Naive thymus-derived CD8-positive, alpha-beta T cell (primary cell): ENCODE data around the gene IFT74. TPM values are rescaled to one million over a fixed set of nuclear protein-coding genes. Genes with fewer than 3 reads are reported as not detected.
A peak's percentile ranks its signal among the peaks of the same experiment; 100 is the strongest.

Experiments
- ATAC-seq, 2 donors: fragments of 150-1000 bp; cut with Tn5 transposase in 1 of 2; sonication (Bioruptor Pico), chemical (Tn5 transposase) in 1 of 2; 1 replicate in 1 of 2; 2 replicates in 1 of 2; pipeline ENCODE4 v1.10.0; 2021; ENCODE audit warnings: mild to moderate bottlenecking in 2 of 2, moderate library complexity in 2 of 2
- POLR2A ChIA-PET: fragments of 350-600 bp; sonication (Branson Sonifier 250); formaldehyde crosslinking; loops from one replicate; lab custom pipeline; 2021; ENCODE audit warnings: antibody characterized with exemption; lab: Charles Lee
- DNase-seq, 10 donors: peaks; one replicate each; pipeline versions ENCODE4 v3.0.0 to v3.0.0-alpha.2; 2020 to 2022
- H3K27ac Mint-ChIP-seq, 10 donors: one replicate each; pipeline ENCODE4 v1.8.0; 2020 to 2022; ENCODE audit warnings: mild to moderate bottlenecking in 10 of 10, mixed read lengths in 10 of 10, moderate library complexity in 4 of 10, inconsistent platforms in 1 of 10
- H3K27me3 Mint-ChIP-seq, 5 donors: one replicate each; pipeline ENCODE4 v1.8.0; 2021 to 2022; ENCODE audit warnings: mixed read lengths in 5 of 5
- H3K36me3 Mint-ChIP-seq, 3 donors: one replicate each; pipeline ENCODE4 v1.8.0; 2020 to 2022; ENCODE audit warnings: mixed read lengths in 3 of 3, mild to moderate bottlenecking in 2 of 3, inconsistent platforms in 1 of 3
- H3K4me1 Mint-ChIP-seq, 4 donors: one replicate each; pipeline ENCODE4 v1.8.0; 2021 to 2022; ENCODE audit warnings: mixed read lengths in 4 of 4
- H3K4me3 Mint-ChIP-seq, 10 donors: one replicate each; pipeline ENCODE4 v1.8.0; 2020 to 2022; ENCODE audit warnings: mild to moderate bottlenecking in 10 of 10, mixed read lengths in 10 of 10, moderate library complexity in 6 of 10, inconsistent platforms in 1 of 10
- H3K9me3 Mint-ChIP-seq, 9 donors: one replicate each; pipeline ENCODE4 v1.8.0; 2020 to 2022; ENCODE audit warnings: mixed read lengths in 9 of 9, mild to moderate bottlenecking in 3 of 9, inconsistent platforms in 1 of 9, moderate library complexity in 1 of 9
- polyA plus RNA-seq, 3 donors: library from polyadenylated mRNA; unstranded; fragments of 300-500 nt; fragmentation: Illumina TruSeq; gene quantifications; one replicate each; pipeline ENCODE4 v1.2.3, GENCODE V29; 2021
- total RNA-seq, 8 experiments: library from RNA in 2 of 8; stranded (reverse) in 2 of 8; gene quantifications; one replicate each; pipeline ENCODE4 v1.2.3 and lab custom pipeline; 2021 to 2026

Gene IFT74
- total and polyA plus RNA-seq, 5 experiments from 2014 or later, result 7.5 to 15.4 (median 10.9) TPM

DNA sequence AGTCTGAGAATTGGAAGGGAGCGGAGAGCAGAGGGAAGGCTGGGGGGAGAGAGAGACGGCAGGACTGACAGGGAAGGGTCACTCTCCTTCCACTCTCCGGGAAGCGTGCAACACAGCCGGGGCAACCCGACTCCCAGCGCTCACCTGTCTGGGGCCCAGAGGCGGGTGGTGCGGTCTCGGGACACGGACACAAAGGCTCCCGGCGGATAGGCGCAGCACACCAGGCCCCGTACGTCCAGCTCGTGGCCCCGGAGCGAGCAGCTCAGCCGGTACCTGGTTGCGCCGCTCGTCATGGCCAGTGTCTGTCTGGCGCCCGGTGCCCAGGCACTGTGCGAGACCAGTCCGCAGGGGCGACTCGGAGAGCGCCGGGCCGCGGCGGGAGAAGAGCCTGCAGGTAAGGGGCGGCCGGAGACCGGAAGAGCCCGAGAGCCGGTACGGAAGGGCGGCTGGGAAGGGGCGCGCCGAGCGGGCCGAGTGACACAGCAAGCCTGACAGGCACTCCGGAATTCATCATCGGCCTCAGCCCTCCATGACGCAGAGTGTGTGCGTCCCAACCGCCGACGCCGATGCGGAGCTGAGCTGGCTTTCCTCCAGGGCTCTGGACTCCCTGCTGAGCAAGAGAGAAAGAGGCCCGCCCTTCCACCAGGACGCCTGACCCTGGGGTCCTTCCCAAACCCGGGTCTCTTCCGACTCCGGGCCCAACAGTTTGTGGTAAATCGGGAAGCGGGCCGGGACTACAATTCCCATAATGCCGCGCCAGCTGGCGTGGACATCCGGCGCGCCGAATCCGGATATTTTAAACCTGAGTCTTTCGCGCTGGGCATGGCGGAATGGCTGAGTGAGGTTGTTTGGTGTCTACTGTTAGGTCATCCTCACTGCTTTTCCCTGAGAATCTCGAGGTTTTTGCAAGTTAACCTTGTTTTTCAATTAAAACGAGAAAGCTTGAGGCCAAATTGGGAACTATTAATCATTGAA, 9.2 kb upstream of the IFT74 start, which contains the start of gene PLAA:
TSS of gene PLAA (minus strand) at position 490 of the 975 bp plus-strand sequence. CDS start at position 293, 197 bp downstream.
- POLR2A ChIA-PET, result interaction anchor here (0.6 to 2.1 kb wide), 3 partner anchors 9 to 78 kb away, joined by 3 to 31 read pairs (median 18); partner anchors contain the start of genes CAAP1 and IFT74
- DNase-seq, result peak; percentile 74 to 94 (median 82)
- Mint-ChIP-seq H3K9me3 (no peaks in the 10 kb centered on the region), H3K4me3 (peak within 1 kb of the TSS; percentile 91 to 98 (median 97)), H3K27me3 (peaks cover 0 to 6% (median 0%) of the 10 kb centered on the region in 5 donors), H3K27ac (peak within 1 kb of the TSS; percentile 97 to 100 (median 100)), H3K4me1 (peaks cover 22 to 54% (median 47%) of the 10 kb centered on the region in 4 donors), H3K36me3 (peaks cover 0 to 4% (median 0%) of the 10 kb centered on the region in 3 donors)
- peak; percentile 94 for ATAC-seq

DNA sequence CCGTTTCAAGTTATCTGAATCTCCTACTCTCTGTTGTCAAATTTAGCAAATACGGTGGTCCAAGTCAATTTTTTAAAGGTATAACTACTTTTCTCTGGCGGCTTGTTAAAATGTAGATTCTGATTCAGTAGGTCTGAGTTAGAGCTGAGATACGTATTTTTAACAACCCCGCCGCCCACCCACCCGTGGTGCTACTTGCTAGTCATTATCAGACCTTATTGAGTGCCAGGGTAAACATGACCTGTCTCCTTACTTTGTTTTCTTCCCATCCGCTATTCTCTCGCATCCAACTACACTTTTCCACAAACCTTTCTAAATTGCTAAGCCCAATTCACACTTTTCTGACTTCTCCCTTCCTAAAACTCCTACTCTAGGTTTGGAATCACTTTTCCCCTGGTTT, 8.5 kb upstream of the IFT74 start:
- ATAC-seq, result no peak
- POLR2A ChIA-PET, result interaction anchor here (1.9 to 2.1 kb wide), 2 partner anchors 8 to 55 kb away, joined by 18 to 31 read pairs; partner anchors contain the start of genes CAAP1 and IFT74
- H3K27ac Mint-ChIP-seq, result peak overlapping the region; percentile 97 to 100 (median 100)
- H3K36me3 Mint-ChIP-seq, result peaks cover 0 to 4% (median 0%) of the 10 kb centered on the region in 3 donors
- H3K9me3 Mint-ChIP-seq, result no peaks in the 10 kb centered on the region
- H3K4me3 Mint-ChIP-seq, result peak overlapping the region; percentile 91 to 98 (median 97)
- peaks cover 22 to 51% (median 43%) of the 10 kb centered on the region in 4 donors for H3K4me1 Mint-ChIP-seq
- no peak for DNase-seq
- H3K27me3 Mint-ChIP-seq, result peaks cover 0 to 6% (median 0%) of the 10 kb centered on the region in 5 donors

DNA sequence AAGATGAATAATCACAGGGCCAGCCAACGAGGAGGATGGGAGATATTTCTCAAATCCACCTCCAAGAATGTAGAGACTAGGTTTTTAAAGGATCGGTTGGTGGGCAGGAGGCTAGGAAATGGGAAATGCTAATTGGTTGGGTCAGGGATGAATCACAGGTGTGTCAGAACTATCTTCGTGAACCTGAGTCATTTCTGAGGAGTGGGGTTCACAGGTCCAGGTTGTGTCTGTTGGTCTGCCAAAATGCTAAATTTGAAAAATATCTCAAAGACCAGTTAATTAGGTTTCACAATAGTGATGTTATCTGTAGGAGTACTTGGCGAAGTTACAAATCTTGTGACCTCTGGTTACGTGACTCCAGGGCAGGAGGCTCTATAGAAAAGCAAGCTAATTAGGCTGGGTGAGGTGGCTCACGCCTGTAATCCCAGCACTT, 6.6 kb upstream of the IFT74 start:
- no peak for DNase-seq
- POLR2A ChIA-PET, result no interaction called here
- Mint-ChIP-seq H3K36me3 (no peaks in the 10 kb centered on the region), H3K9me3 (no peaks in the 10 kb centered on the region), H3K4me1 (peaks cover 16 to 41% (median 31%) of the 10 kb centered on the region in 4 donors), H3K4me3 (peak overlapping the region in 1 of 10 donors; percentile 26), H3K27me3 (peaks cover 0 to 6% (median 0%) of the 10 kb centered on the region in 5 donors), H3K27ac (no peak overlapping the region)
- no peak for ATAC-seq

DNA sequence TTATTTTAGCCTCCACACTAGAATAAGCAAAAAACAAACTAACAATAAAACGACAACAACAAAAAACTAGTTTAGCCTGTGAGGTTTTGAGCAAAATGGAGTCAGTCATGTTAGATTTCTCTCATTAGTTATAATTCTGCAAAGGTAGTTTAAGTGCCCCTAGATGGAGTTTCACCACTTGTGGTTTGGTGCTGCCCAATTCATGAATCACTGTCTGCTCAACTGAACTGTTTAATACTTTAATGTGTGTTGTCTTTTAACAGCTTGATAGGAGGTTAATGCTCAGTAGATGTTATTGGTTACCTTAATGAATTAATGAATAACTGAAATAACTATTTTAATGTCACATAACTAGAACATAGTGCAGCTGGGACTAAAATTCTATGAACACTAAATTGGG, 5.7 kb upstream of the IFT74 start:
- no peak for DNase-seq
- ATAC-seq, result no peak
- no peaks in the 10 kb centered on the region for H3K9me3 Mint-ChIP-seq
- POLR2A ChIA-PET, result no interaction called here
- no peak overlapping the region for H3K27ac Mint-ChIP-seq
- peaks cover 0 to 6% (median 0%) of the 10 kb centered on the region in 5 donors for H3K27me3 Mint-ChIP-seq
- no peaks in the 10 kb centered on the region for H3K36me3 Mint-ChIP-seq
- no peak overlapping the region for H3K4me3 Mint-ChIP-seq
- peaks cover 18 to 40% (median 30%) of the 10 kb centered on the region in 4 donors for H3K4me1 Mint-ChIP-seq

DNA sequence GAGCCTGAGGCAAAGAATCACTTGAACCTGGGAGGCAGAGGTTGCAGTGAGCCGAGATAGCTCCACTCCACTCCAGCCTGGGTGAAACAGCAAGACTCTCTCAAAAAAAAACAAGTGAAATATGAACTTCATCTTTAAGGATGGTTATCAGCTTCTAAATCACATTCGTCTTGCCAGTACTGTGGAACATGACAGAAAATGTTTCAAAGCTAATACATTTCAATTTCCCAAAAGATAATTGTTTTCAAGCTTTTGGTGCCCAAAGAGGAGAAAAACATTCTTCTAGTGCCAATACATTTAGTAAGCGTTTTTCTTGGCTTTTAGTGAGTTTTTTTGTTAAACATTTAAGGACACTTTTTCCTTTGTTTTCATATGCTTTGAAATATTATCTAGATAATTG, 4.4 kb upstream of the IFT74 start:
- Mint-ChIP-seq H3K4me1 (peaks cover 13 to 40% (median 32%) of the 10 kb centered on the region in 4 donors), H3K27ac (no peak overlapping the region), H3K4me3 (no peak overlapping the region), H3K9me3 (no peaks in the 10 kb centered on the region), H3K27me3 (peaks cover 0 to 6% (median 0%) of the 10 kb centered on the region in 5 donors), H3K36me3 (no peaks in the 10 kb centered on the region)
- DNase-seq (no peak), ATAC-seq (no peak)
- POLR2A ChIA-PET, result no interaction called here

DNA sequence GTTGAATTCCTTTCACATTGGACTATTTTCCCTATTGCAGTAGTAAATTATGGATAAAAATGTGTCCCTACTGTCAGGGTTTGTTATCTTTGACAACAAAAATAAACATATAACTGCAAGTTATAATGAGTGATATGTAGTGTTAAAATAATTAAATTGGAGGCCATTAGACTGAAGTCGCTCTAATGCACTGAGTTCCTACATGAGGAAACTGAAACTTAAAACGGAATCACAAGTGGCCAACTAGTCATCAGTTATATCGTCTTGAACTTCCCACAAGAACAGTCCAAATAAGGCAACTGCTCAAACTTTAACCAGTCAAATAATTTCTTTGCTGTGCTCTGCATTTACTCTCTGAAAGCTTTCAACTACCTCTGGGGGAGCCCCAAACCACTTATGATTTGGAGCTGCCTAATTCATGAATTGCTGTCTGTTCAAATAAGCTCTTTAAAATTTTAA, 2.1 kb upstream of the IFT74 start:
- no peak for ATAC-seq
- POLR2A ChIA-PET, result no interaction called here
- Mint-ChIP-seq H3K4me1 (peaks cover 12 to 38% (median 37%) of the 10 kb centered on the region in 4 donors), H3K9me3 (no peaks in the 10 kb centered on the region), H3K4me3 (peak overlapping the region in 3 of 10 donors; percentile 27 to 71 (median 50)), H3K27me3 (peaks cover 0 to 6% (median 0%) of the 10 kb centered on the region in 5 donors), H3K36me3 (no peaks in the 10 kb centered on the region), H3K27ac (peak overlapping the region in 7 of 10 donors; percentile 55 to 99 (median 77))
- no peak for DNase-seq

DNA sequence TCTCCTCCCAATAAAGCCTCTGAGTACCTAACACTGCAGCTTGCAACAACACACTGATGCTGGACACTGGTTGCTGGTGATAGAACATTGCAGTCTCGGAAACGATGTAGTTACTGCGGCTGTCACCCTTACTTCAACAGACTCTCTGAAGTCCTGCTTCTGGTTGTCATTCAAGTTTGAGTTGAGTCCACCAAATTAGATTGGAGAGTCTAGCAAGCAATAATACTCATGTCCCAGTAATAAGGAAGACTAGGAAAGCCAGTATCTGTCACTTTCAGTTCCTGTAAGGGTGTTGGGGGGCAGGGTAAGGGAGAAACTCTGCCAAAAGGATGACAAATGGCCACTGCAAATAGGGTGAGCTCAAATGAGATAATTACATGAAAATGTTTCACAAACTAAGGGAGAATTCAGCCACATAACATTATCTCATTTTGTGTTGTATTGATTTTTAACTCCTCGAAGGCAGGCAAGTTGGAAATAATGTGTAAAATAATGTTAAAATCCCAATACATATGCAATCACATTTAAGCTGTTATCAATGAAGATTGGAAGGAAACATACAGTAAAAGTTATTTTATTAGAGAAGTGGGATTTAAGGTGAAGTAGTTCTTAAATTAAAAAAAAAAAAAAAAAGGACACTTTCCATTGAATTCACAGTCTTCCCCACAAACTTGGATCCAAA, 849 bp upstream of the IFT74 start:
- POLR2A ChIA-PET, result interaction anchor here (1.4 to 2.4 kb wide), 3 partner anchors 8 to 63 kb away, joined by 7 to 31 read pairs (median 13); partner anchors contain the start of genes CAAP1 and PLAA
- ATAC-seq (no peak), DNase-seq (peak in 1 of 10 donors; percentile 28)
- H3K4me1 Mint-ChIP-seq, result peaks cover 12 to 38% (median 37%) of the 10 kb centered on the region in 4 donors
- H3K4me3 Mint-ChIP-seq, result peak overlapping the region; percentile 82 to 97 (median 92)
- peak overlapping the region; percentile 95 to 99 (median 98) for H3K27ac Mint-ChIP-seq
- H3K9me3 Mint-ChIP-seq, result no peaks in the 10 kb centered on the region
- H3K27me3 Mint-ChIP-seq, result peaks cover 0 to 2% (median 0%) of the 10 kb centered on the region in 5 donors
- no peaks in the 10 kb centered on the region for H3K36me3 Mint-ChIP-seq

DNA sequence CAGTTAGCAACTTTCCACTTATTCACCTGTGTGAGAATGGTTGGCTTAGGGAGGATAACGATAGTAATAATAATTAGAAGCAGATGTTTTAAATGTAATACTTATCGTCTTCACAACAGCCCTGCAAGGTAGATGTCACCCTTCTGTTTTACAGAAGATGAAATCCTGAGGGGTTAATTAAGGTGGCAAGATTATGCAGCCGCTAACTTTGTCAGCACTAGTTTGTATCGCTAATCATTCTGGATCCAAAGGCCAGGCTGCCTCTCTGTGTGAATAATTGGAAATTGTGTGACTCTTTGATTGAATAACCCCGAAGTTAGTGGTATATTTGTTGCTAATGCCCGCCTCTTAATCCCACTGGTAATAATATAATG, 635 bp downstream of the IFT74 start:
- POLR2A ChIA-PET, result interaction anchor here (1.4 to 2.4 kb wide), 3 partner anchors 9 to 64 kb away, joined by 7 to 31 read pairs (median 13); partner anchors contain the start of genes CAAP1 and PLAA
- Mint-ChIP-seq H3K4me3 (peak overlapping the region; percentile 82 to 97 (median 92)), H3K27me3 (no peaks in the 10 kb centered on the region), H3K27ac (peak overlapping the region; percentile 95 to 99 (median 98)), H3K36me3 (peaks cover 0 to 6% (median 5%) of the 10 kb centered on the region in 3 donors), H3K4me1 (peaks cover 14 to 42% (median 39%) of the 10 kb centered on the region in 4 donors), H3K9me3 (no peaks in the 10 kb centered on the region)
- DNase-seq (no peak), ATAC-seq (no peak)

DNA sequence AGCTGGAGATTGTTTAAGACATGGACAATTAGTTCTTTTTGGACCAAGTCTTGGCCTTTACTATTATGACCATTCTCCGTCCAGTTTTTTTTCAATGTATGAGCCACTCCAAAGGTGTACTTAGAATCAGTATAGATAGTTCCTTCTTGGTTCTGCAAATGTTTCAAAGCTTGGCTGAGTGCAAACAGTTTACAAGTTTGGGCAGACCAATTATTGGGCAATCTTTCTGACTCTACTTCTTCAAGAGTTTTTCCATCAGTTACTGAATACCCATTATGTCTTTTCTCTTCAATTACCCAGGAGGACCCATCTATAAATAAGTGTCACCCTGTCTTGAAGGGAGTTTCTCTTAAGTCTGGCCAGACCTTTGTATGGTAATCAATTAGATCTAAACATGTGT, 15.5 kb downstream of the IFT74 start:
- POLR2A ChIA-PET, result no interaction called here
- H3K4me1 Mint-ChIP-seq, result peaks cover 3 to 11% (median 6%) of the 10 kb centered on the region in 4 donors
- DNase-seq, result no peak
- peaks cover 10 to 34% (median 14%) of the 10 kb centered on the region in 3 donors for H3K36me3 Mint-ChIP-seq
- no peaks in the 10 kb centered on the region for H3K27me3 Mint-ChIP-seq
- no peak overlapping the region for H3K27ac Mint-ChIP-seq
- peaks cover 0 to 9% (median 5%) of the 10 kb centered on the region in 9 donors for H3K9me3 Mint-ChIP-seq
- H3K4me3 Mint-ChIP-seq, result no peak overlapping the region
- ATAC-seq, result no peak

DNA sequence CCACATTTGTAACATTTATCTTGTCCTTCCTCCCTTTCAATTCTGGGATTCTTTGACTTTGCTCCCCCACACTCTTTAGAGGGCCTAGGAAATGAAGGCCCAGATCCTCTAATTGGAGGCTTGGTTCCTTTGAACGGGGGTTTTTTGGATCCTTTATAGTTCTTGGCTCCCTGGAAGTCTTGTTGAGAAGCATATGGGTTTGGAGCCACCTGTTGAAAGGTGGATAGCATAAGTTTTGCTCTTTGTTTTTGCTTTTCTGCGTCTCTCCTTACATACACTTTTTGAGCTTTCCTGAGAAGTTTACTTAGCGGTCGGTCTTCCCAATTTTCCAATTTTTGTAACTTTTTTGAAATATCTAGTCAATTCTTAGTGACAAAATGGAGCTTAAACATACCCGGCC, 17.8 kb downstream of the IFT74 start:
- Mint-ChIP-seq H3K27me3 (no peaks in the 10 kb centered on the region), H3K27ac (peak overlapping the region in 2 of 10 donors; percentile 22 to 56), H3K4me3 (no peak overlapping the region), H3K9me3 (peaks cover 0 to 9% (median 5%) of the 10 kb centered on the region in 9 donors), H3K4me1 (peaks cover 0 to 6% (median 2%) of the 10 kb centered on the region in 4 donors), H3K36me3 (peaks cover 10 to 34% (median 10%) of the 10 kb centered on the region in 3 donors)
- ATAC-seq (no peak), DNase-seq (no peak)
- POLR2A ChIA-PET, result no interaction called here

DNA sequence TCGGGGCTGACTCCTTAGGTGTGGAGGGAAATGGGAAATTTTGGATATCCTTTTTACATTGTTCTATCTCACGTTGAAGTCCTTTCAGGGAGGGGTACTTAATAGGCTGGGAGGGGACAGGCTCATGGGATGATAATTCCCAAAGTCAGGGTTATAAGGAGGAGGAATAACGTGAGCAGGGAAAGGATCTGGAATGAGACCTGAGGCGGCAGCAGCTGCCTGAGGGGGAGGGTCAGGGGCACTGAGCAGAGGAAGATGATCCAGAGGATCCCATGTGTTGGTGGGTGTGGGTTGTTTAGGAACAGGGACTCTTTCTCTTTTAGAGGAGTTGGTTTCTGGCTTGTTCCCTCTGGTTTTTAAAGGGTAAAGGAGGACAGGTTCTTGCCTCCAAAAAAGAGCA, 18.7 kb downstream of the IFT74 start:
- H3K27me3 Mint-ChIP-seq, result no peaks in the 10 kb centered on the region
- peaks cover 0 to 3% (median 0%) of the 10 kb centered on the region in 4 donors for H3K4me1 Mint-ChIP-seq
- peak overlapping the region in 1 of 10 donors; percentile 22 for H3K27ac Mint-ChIP-seq
- H3K4me3 Mint-ChIP-seq, result no peak overlapping the region
- H3K9me3 Mint-ChIP-seq, result peaks cover 0 to 1% (median under 1%) of the 10 kb centered on the region in 9 donors
- DNase-seq, result no peak
- ATAC-seq, result no peak
- POLR2A ChIA-PET, result no interaction called here
- H3K36me3 Mint-ChIP-seq, result peaks cover 5 to 35% (median 5%) of the 10 kb centered on the region in 3 donors
